ENCODE data around the gene ASB6. TPM values are rescaled to one million over a fixed set of nuclear protein-coding genes. Genes with fewer than 3 reads are reported as not detected.
A peak's percentile ranks its signal among the peaks of the same experiment; 100 is the strongest.

The ASB6 gene
- total RNA-seq, 2 donors from 2014 or later, result 12.7 to 14.5 TPM

GRCh38 chr9:129614932-129615331, 27.0 kb downstream of the ASB6 start:
- intact Hi-C loops (cut with DNase I), result loop anchor here (5.0 kb wide), 1 partner anchor 488 kb away; no protein-coding TSS in a partner anchor
- Histone ChIP-seq H3K9me3 (no peaks in the 10 kb centered on the region), H3K27ac (no peak overlapping the region), H3K4me3 (no peak overlapping the region), H3K27me3 (peaks cover 0 to 3% of the 10 kb centered on the region in 2 donors), H3K4me1 (peaks cover 18% of the 10 kb centered on the region), H3K36me3 (replicated peaks in 1 of 2; ENCODE audit: insufficient read depth in 1 of 2, low read depth in 2 of 2) (no peaks in the 10 kb centered on the region)
- no peak for TF ChIP-seq POLR2A (IDR thresholded peaks at IDR 0.05)
- no peak for TF ChIP-seq CTCF (IDR thresholded peaks at IDR 0.05)
- WGBS, 2 donors, result 60 to 75% methylated on average over 5 to 10 of the region's 10 CpGs
- peak in 1 of 4 donors; percentile 8 for DNase-seq
- no peak for ATAC-seq

DNA sequence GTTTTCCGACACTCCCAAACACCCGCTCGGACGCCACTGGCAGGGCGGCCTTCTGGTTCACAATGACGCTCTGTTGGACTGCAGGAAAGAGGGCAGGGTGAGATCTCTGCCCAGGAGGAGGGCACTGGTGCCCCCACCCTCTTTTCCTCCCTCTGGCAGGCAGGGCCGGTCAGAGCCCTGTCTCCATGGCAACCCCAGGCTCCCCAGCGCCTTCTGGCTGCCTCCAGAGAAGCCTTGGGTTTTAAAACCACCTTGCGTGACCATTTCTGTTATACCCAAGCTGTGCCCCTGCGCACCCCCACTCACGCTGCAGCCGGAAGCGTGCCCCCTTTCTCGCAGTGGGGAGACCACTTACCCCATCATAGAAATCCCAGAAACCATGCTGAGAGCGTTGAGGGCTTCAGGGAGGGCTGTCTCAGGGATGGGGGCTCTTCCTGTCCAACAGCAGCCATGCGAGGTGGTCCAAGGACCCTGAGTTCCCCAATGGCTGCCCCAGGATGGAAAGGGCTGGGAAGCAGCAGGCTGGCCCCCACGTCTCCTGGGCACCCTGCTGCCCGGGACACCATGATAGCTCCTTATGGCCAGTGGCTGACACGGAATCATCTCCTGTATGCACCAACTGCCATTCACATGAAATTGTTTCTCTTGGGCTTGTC, 28.3 kb downstream of the ASB6 start:
- intact Hi-C loops (cut with DNase I), result loop anchor here (5.0 kb wide), 1 partner anchor 486 kb away; no protein-coding TSS in a partner anchor
- no peaks in the 10 kb centered on the region for H3K27me3 ChIP-seq
- 40 to 47% methylated on average over 13 to 18 of the region's 19 CpGs for WGBS, 2 donors

GRCh38 chr9:129612815-129613519, 29.0 kb downstream of the ASB6 start:
- intact Hi-C loops (cut with DNase I), result loop anchor here (5.0 kb wide), 1 partner anchor 486 kb away; no protein-coding TSS in a partner anchor
- H3K27me3 ChIP-seq, result no peaks in the 10 kb centered on the region
- H3K27ac ChIP-seq, result no peak overlapping the region
- H3K4me1 ChIP-seq, result peaks cover 18% of the 10 kb centered on the region
- 53 to 75% methylated on average over 3 to 15 of the region's 15 CpGs for WGBS, 2 donors
- H3K9me3 ChIP-seq, result no peaks in the 10 kb centered on the region
- DNase-seq, result no peak
- no peak for ATAC-seq
- no peak for TF ChIP-seq CTCF (IDR thresholded peaks at IDR 0.05)
- no peak for TF ChIP-seq POLR2A (IDR thresholded peaks at IDR 0.05)
- H3K4me3 ChIP-seq, result no peak overlapping the region
- no peaks in the 10 kb centered on the region for H3K36me3 ChIP-seq (replicated peaks in 1 of 2; ENCODE audit: insufficient read depth in 1 of 2, low read depth in 2 of 2)

More for the DNA sequence above, 28.3 kb downstream of the ASB6 start:
- Histone ChIP-seq H3K27ac (no peak overlapping the region), H3K4me3 (no peak overlapping the region), H3K9me3 (no peaks in the 10 kb centered on the region), H3K36me3 (replicated peaks in 1 of 2; ENCODE audit: insufficient read depth in 1 of 2, low read depth in 2 of 2) (no peaks in the 10 kb centered on the region), H3K4me1 (peaks cover 18% of the 10 kb centered on the region)
- TF ChIP-seq POLR2A (IDR thresholded peaks at IDR 0.05), result peak in 1 of 3 donors; percentile 20
- no peak for TF ChIP-seq CTCF (IDR thresholded peaks at IDR 0.05)
- ATAC-seq, result no peak
- DNase-seq, result peak in 2 of 4 donors; percentile 47 to 64

GRCh38 chr9:129612123-129612522, 29.8 kb downstream of the ASB6 start:
- H3K27ac ChIP-seq, result no peak overlapping the region
- intact Hi-C loops (cut with DNase I), result loop anchor here (5.0 kb wide), 1 partner anchor 485 kb away; no protein-coding TSS in a partner anchor
- TF ChIP-seq CTCF (IDR thresholded peaks at IDR 0.05) (no peak), POLR2A (IDR thresholded peaks at IDR 0.05) (no peak)
- DNase-seq (no peak), ATAC-seq (no peak)
- no peak overlapping the region for H3K4me3 ChIP-seq
- H3K27me3 ChIP-seq, result no peaks in the 10 kb centered on the region
- no peaks in the 10 kb centered on the region for H3K9me3 ChIP-seq
- peaks cover 26% of the 10 kb centered on the region for H3K4me1 ChIP-seq
- WGBS, 2 donors, result 48 to 100% methylated on average over 1 to 7 of the region's 7 CpGs
- H3K36me3 ChIP-seq (replicated peaks in 1 of 2; ENCODE audit: insufficient read depth in 1 of 2, low read depth in 2 of 2), result no peaks in the 10 kb centered on the region

Measured in body of pancreas (tissue), 4 donors.